NB4 (cell line): Measurements from ENCODE around the gene IVL.

ENCODE experiments used
- DNase-seq: peaks from one replicate; pipeline ENCODE4 v3.0.0; 2010; ENCODE audit warnings: low read depth
- H3K4me3 ChIP-seq: one replicate; pipeline ENCODE4 v1.5.1; 2011; ENCODE audit warnings: mild to moderate bottlenecking, low read depth, low read length, moderate library complexity
- CTCF ChIP-seq: IDR thresholded peaks from one replicate; pipeline ENCODE4 v1.5.1; 2012; ENCODE audit warnings: low read depth, low read length
- MYC ChIP-seq: IDR thresholded peaks from 2 replicates; pipeline ENCODE4 v1.6.1; 2011; ENCODE audit warnings: low read depth, low read length
- POLR2A ChIP-seq: IDR thresholded peaks from 2 replicates; pipeline ENCODE4 v1.6.1; 2011; ENCODE audit warnings: mild to moderate bottlenecking; ENCODE audit not compliant: insufficient read length; ENCODE audit errors: extremely low read depth
- TF ChIP-seq, protein P1 (sequence below): IDR thresholded peaks from 2 replicates; pipeline ENCODE4 v1.6.1; 2011; ENCODE audit warnings: low read depth, low read length

Gene IVL

DNA sequence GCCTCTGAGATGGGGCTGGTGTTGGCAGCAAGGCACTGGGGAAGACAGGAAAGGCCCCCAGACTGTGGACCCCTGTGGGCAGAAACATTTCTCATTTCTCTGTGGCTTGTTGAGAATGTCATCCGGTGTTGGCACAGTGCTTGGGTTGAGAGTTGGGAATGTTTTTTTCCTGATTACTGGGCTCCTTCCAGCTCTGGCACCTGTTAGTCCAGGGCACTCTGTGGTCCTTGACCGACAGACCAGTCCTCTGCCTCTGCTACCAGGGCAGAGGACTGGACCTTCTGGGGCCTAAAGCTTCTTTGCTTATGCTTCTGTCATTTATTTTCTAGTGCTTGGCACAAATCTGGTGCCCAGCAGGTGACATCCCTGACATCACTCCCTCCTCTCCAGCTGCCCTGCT is 33.8 kb downstream of the IVL start:
- DNase-seq = no peak
- no peak overlapping the region for H3K4me3 ChIP-seq
- no peak for TF ChIP-seq CTCF

- TF ChIP-seq CTCF = no peak
- TF ChIP-seq POLR2A = no peak
- TF ChIP-seq MYC = no peak
- TF ChIP-seq, protein P1, sequence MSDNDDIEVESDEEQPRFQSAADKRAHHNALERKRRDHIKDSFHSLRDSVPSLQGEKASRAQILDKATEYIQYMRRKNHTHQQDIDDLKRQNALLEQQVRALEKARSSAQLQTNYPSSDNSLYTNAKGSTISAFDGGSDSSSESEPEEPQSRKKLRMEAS = no peak
- H3K4me3 ChIP-seq = no peak overlapping the region
These were observed 37.9 kb downstream of the IVL start for GRCh38 chr1:152946248-152946647.

GRCh38 chr1:152946651-152947256 is 38.4 kb downstream of the IVL start, which contains the start of gene SPRR5:
Gene SPRR5 (plus strand): TSS chr1:152947206. CDS start chr1:152948555, 1,349 bp downstream.
- no peak for DNase-seq
- no peak for TF ChIP-seq MYC
- no peak for TF ChIP-seq CTCF
- TF ChIP-seq, protein P1 = no peak
- no peak for TF ChIP-seq POLR2A
- H3K4me3 ChIP-seq = no peak within 1 kb of the TSS

More at GRCh38 chr1:152946248-152946647, 37.9 kb downstream of the IVL start:
- no peak for DNase-seq

- no peak for DNase-seq
- TF ChIP-seq CTCF (no peak), MYC (no peak), POLR2A (no peak)
- TF ChIP-seq, protein P1 = no peak
- no peak overlapping the region for H3K4me3 ChIP-seq
These were observed 43.4 kb downstream of the IVL start for GRCh38 chr1:152951711-152952110.

GRCh38 chr1:152953761-152954160 is 45.4 kb downstream of the IVL start:
- TF ChIP-seq, protein P1 = no peak
- TF ChIP-seq MYC (no peak), CTCF (no peak)
- no peak overlapping the region for H3K4me3 ChIP-seq
- no peak for DNase-seq

GRCh38 chr1:152954436-152954835 is 46.1 kb downstream of the IVL start:
- no peak overlapping the region for H3K4me3 ChIP-seq
- TF ChIP-seq MYC (no peak), POLR2A (no peak), CTCF (no peak)
- TF ChIP-seq, protein P1 = no peak
- DNase-seq = no peak
